SKM-1 (cell line): ENCODE data around the gene NOA1.
"Not testable (repeated sequence)": the region's sequence is repeated elsewhere in the genome, so short reads cannot be mapped to it uniquely, and the experiment has no call there.

Experiments used
- DNase-seq: peaks from one replicate; lab custom pipeline; 2025; ENCODE audit not compliant: unreplicated experiment; lab: John Stamatoyannopoulos, UW

The NOA1 gene

DNA sequence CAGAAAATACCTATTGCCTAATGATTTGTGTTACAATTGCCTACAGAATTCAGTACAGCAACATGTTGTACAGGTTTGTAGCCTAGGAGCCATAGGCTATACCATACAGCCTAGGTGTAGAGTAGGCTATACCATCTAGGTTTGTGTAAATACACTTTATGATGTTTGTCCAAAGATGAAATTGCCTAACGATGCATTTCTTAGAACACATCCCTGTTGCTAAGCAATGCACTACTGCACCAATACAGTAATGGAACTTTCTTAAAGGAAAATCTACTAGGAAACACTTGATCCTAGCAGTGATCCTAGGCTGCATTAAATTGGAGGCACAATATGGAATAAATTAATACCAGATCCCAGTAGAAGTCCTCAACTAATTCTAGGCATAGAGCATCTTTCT lies 18.3 kb downstream of the NOA1 start:
- no peak for DNase-seq

DNA sequence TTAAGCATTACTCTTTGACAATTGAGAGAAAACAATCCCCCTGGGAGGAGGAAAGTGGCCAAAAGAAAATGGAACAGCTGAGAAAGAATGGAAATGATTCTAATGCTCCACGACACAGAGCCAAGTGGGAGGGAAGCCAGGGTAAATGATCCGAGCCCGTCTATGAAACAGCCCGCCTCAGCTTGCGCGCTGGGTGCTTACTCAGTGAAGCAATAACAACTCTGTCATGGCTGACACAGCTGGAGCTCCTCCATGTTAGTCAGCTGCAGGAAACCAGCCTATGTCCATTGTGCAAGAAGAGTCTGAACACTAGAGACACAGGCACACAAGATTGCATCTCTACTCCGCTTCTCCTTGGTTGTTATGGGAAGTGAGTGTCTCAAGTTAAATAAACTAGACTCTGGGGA lies 19.3 kb downstream of the NOA1 start:
- DNase-seq, result peak; percentile 97

DNA sequence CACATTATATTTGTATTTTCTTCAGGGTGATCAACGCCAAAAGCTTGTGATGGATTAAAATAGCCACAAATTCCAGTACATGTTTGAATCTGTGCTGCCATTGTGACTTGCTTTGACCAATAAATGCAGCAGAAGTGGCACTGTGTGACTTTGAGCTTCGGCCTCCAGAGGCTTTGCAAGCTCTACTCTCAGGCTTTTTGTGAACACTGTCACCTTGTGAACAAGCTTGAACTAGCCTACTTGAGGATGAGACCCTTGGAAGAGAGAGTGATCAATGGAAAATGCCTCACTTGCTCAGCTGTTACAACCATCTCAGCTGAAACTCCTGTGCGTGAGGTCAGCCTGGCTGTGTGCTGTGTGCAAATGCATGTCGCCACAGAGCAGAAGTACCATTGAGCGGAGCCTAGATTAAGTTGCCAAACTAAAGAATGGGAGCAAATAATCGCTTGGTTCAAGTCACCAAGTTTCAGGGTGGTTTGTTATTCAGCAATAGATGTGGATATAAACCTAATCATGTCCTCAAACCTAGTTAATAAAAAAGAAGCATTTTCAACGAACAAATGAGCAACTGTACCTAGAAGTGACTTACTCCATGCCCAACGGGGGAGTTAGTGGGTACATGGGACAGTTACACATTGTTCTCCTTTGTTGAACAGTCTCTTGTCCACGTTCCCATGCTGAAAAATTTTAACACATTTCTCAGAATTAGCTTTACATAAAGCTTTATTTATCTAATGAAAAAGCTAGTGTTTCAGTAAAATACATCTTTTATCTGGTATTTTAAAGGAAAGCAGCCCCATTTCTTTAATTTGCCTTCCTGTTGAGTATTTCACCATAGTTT lies 23.5 kb downstream of the NOA1 start:
- DNase-seq, result no peak

GRCh38 chr4:56941403-56941802 lies 36.0 kb downstream of the NOA1 start:
- DNase-seq, result no peak

DNA sequence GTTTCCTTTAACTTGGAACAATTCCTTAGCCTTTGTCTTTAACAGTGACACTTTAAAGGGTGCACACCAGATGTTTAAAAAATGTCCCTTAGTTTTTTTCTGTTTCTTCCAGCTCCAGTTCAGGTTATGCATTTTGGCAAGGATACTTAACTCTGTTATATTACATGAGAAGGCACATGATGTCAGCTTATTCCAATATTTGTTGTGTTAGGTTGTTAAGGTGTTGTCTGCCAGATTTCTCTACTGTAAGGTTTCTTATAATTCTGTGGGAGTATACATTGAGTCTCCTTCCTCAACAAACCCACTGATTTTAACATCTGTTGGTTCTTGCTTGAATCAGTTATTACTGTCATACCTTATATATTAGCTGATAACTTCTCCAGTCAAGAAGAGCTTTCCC lies 36.4 kb downstream of the NOA1 start:
- DNase-seq, result no peak

- no peak for DNase-seq
Measured at GRCh38 chr4:56940403-56940802, 37.0 kb downstream of the NOA1 start.

DNA sequence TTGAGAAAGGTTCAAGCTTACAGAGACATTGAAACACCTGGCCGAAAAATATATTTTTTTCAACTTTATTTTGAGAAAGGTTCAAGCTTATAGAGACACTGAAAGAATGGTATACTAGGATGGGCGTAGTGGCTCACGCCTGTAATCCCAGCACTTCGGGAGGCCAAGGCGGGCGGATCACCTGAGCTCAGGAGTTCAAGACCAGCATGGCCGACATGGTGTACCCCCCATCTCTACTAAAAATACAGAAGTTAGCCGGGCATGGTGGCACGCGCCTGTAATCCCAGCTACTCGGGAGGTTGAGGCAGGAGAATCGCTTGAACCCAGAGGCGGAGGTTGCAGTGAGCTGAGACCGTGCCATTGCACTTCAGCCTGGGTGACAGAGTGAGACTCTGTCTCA lies 37.6 kb downstream of the NOA1 start:
- DNase-seq, result not testable (repeated sequence)

DNA sequence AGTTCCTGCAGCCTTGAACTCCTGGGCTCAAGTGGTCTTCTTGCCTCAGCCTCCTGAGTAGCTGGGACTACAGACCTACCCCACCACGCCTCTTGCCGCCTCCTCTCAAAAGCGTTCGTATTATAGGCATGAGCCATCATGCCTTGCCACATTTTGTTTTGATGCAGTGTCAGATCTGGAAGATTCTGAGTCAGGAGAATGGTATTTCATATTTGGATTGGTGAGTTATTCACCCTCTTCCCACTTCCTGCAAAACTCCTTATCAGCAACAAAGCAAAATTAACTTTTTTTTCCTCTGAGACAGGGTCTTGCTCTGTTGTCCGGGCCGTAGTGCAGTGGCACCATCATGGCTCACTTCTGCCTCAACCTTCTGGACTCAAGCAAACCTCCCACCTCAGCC lies 40.1 kb downstream of the NOA1 start:
- DNase-seq, result no peak

DNA sequence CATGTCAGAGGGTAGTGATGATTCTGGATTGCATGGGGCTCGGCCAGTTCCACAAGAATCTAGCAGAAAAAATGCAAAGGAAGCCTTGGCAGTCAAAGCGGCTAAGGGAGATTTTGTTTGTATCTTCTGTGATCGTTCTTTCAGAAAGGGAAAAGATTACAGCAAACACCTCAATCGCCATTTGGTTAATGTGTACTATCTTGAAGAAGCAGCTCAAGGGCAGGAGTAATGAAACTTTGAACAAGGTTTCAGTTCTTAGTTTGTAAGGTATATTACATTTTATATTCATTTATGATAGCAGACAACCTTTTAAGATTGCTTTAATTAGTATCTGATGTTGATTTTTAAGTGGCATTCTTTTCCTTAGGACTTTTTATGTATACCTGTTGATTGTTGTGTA lies 45.5 kb downstream of the NOA1 start:
- no peak for DNase-seq

DNA sequence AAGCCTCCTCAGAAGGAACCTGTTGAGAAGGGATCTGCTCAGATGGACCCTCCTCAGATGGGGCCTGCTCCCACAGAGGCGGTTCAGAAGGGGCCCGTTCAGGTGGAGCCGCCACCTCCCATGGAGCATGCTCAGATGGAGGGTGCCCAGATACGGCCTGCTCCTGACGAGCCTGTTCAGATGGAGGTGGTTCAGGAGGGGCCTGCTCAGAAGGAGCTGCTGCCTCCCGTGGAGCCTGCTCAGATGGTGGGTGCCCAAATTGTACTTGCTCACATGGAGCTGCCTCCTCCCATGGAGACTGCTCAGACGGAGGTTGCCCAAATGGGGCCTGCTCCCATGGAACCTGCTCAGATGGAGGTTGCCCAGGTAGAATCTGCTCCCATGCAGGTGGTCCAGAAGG lies 46.8 kb downstream of the NOA1 start:
- DNase-seq, result no peak

DNA sequence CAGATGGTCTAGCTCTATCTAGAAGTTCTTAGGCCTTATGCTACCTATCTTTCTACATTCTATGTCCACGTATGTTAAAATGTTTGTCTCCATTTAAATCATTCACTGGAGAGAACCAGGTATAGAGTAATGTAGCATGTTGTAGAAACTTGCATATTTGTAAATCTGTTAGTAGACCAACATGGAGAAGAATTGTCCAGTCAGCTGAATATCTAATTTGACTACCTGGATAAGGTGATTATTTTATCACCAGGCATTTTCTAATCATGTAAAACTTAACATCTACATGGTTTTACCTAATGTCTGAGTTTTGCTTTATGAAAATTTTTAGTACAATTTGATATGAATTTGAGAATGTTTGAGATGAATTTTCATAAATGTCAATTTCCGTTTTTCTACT lies 50.2 kb downstream of the NOA1 start:
- DNase-seq, result no peak

- not testable (repeated sequence) for DNase-seq
Measured at GRCh38 chr4:56914977-56915376, 62.4 kb downstream of the NOA1 start.

- DNase-seq, result no peak
Measured at GRCh38 chr4:56914336-56914735, 63.1 kb downstream of the NOA1 start.
